HepG2 (cell line): Measurements from ENCODE around the gene MLX. TPM values are rescaled to one million over a fixed set of nuclear protein-coding genes. Genes with fewer than 3 reads are reported as not detected.
A peak's percentile ranks its signal among the peaks of the same experiment; 100 is the strongest.

Experiments used
- ATAC-seq: fragments of 200-7000 bp; cut with Tn5 transposase; 3 replicates; pipeline ENCODE4 v1.9.1; 2020; ENCODE audit warnings: mild to moderate bottlenecking, moderate library complexity
- BruUV-seq: library from RNA; stranded (reverse); fragments of 400-500 nt; replicated peaks from 2 replicates; lab custom pipeline; 2021; lab: Mats Ljungman, UMichigan
- CTCF ChIA-PET: fragments of 300-600 bp; formaldehyde crosslinking; extraction: SDS; loops from one replicate; lab custom pipeline; 2021; ENCODE audit warnings: low total read pairs, inconsistent platforms, low intra/inter-chr PET ratio; lab: Yijun Ruan, JAX
- POLR2A ChIA-PET: fragments of 350-600 bp; sonication (Branson Sonifier 250); formaldehyde crosslinking; loops from one replicate; lab custom pipeline; 2020; ENCODE audit warnings: antibody characterized with exemption, inconsistent platforms; lab: Yijun Ruan, JAX
- DNase-seq: peaks from one replicate; pipeline ENCODE4 v3.0.0-alpha.2; 2015; ENCODE audit warnings: low spot score
- FAIRE-seq: peaks from 3 replicates; lab custom pipeline; 2011; peaks lifted over from hg19 to GRCh38; lab: Jason Lieb, UNC
- H2AFZ ChIP-seq: one replicate; pipeline ENCODE4 v1.6.1; 2011; ENCODE audit warnings: low read length, inconsistent platforms
- H3K27ac ChIP-seq: fragments of 300-600 bp; 3 replicates; pipeline ENCODE4 v1.8.0; 2011; ENCODE audit warnings: mixed run types, mild to moderate bottlenecking, mixed read lengths, low read length, inconsistent platforms; ENCODE audit not compliant: insufficient read depth; ENCODE audit errors: extremely low read length
- H3K27me3 ChIP-seq, 2 experiments: fragments of 200-600 bp in 1 of 2; 2 replicates in 1 of 2; 3 replicates in 1 of 2; pipeline versions ENCODE4 v1.6.0 to v1.8.0; 2011; ENCODE audit warnings: low read length in 2 of 2, mild to moderate bottlenecking in 2 of 2, moderate library complexity in 2 of 2, inconsistent platforms in 1 of 2; ENCODE audit not compliant: insufficient read depth in 2 of 2, control insufficient read depth in 1 of 2
- H3K36me3 ChIP-seq, 2 experiments: fragments of 200-600 bp in 1 of 2; replicated peaks in 1 of 2; 2 replicates in 1 of 2; 3 replicates in 1 of 2; pipeline versions ENCODE4 v1.5.1 to v1.8.0; 2011; ENCODE audit warnings: low read length in 2 of 2, inconsistent platforms in 1 of 2; ENCODE audit not compliant: insufficient read depth in 2 of 2, control insufficient read depth in 1 of 2
- H3K4me1 ChIP-seq: 2 replicates; pipeline ENCODE4 v1.5.1; 2012; ENCODE audit warnings: low read length, inconsistent platforms; ENCODE audit not compliant: insufficient read depth
- H3K4me2 ChIP-seq: 2 replicates; pipeline ENCODE4 v1.6.0; 2011; ENCODE audit warnings: low read depth, low read length, inconsistent platforms
- H3K4me3 ChIP-seq, 3 experiments: fragments of 200-600 bp in 1 of 3; sonication (generic), shearing (Covaris generic) in 1 of 3; replicated peaks in 1 of 3; 2 replicates each; pipeline ENCODE4 v1.5.1; 2011 to 2016; ENCODE audit warnings: low read length in 3 of 3, inconsistent platforms in 2 of 3, low read depth in 2 of 3, mild to moderate bottlenecking in 2 of 3, control low read depth in 1 of 3, mixed read lengths in 1 of 3; ENCODE audit not compliant: insufficient read depth in 1 of 3
- H3K79me2 ChIP-seq: one replicate; pipeline ENCODE4 v1.6.1; 2011; ENCODE audit warnings: low read length, inconsistent platforms; ENCODE audit not compliant: insufficient read depth
- H3K9ac ChIP-seq: 2 replicates; pipeline ENCODE4 v1.6.0; 2011; ENCODE audit warnings: mild to moderate bottlenecking, low read depth, low read length, inconsistent platforms; ENCODE audit not compliant: insufficient read depth
- H3K9me3 ChIP-seq: 2 replicates; pipeline ENCODE4 v1.5.1; 2012; ENCODE audit warnings: mild to moderate bottlenecking, low read length
- H4K20me1 ChIP-seq: 2 replicates; pipeline ENCODE4 v1.6.0; 2011; ENCODE audit warnings: inconsistent platforms, mild to moderate bottlenecking, low read length, moderate library complexity; ENCODE audit not compliant: insufficient read depth
- AKAP8 ChIP-seq: sonication (generic); formaldehyde crosslinking; IDR thresholded peaks from 2 replicates; pipeline ENCODE4 v1.5.1; 2020; ENCODE audit warnings: mild to moderate bottlenecking, missing genetic modification reagents
- KMT2B ChIP-seq: IDR thresholded peaks from 2 replicates; pipeline ENCODE4 v1.6.1; 2016; ENCODE audit warnings: missing genetic modification reagents, missing compliant biosample characterization
- MED8 ChIP-seq: sonication (generic); formaldehyde crosslinking; IDR thresholded peaks from 2 replicates; pipeline ENCODE4 v1.8.1; 2023; ENCODE audit warnings: mild to moderate bottlenecking, missing genetic modification reagents; ENCODE audit not compliant: insufficient replicate concordance
- RBM39 ChIP-seq: fragments of 200-400 bp; formaldehyde crosslinking; IDR thresholded peaks from one replicate; pipeline ENCODE4 v1.6.1; 2018; ENCODE audit warnings: antibody characterized with exemption, mild to moderate bottlenecking, low read depth, low read length; ENCODE audit not compliant: poor library complexity, severe bottlenecking
- SNAPC4 ChIP-seq: sonication (generic); formaldehyde crosslinking; IDR thresholded peaks from 2 replicates; pipeline ENCODE4 v1.4.0; 2020; ENCODE audit warnings: mild to moderate bottlenecking, missing genetic modification reagents
- ZFP41 ChIP-seq: sonication (generic); formaldehyde crosslinking; IDR thresholded peaks from 2 replicates; pipeline ENCODE4 v1.4.0; 2020; ENCODE audit warnings: mild to moderate bottlenecking, missing genetic modification reagents, borderline replicate concordance
- ZNF235 ChIP-seq: sonication (generic); formaldehyde crosslinking; IDR thresholded peaks from 2 replicates; pipeline ENCODE4 v1.8.1; 2023; ENCODE audit warnings: mild to moderate bottlenecking, missing genetic modification reagents, borderline replicate concordance
- ZNF501 ChIP-seq: sonication (generic); formaldehyde crosslinking; IDR thresholded peaks from 2 replicates; pipeline ENCODE4 v1.5.1; 2020; ENCODE audit warnings: mild to moderate bottlenecking, moderate library complexity, missing genetic modification reagents
- WGBS: methylation state at CpG from one replicate; pipeline ENCODE4 v1.1.6; 2017; ENCODE audit warnings: low lambda C conversion rate; 5-methylcytosine and 5-hydroxymethylcytosine counted together
- in situ Hi-C: cut with HindIII; loops from 2 replicates; pipeline ENCODE4 v1.10.0; 2017; ENCODE audit warnings: low pct_unique_long_range_greater_than_20kb; ENCODE audit not compliant: extremely low pct_ligation_motif_present
- intact Hi-C: fragments of 100-400 bp; cut with micrococcal nuclease; formaldehyde crosslinking; loops from one replicate; pipeline ENCODE4 v1.10.0; 2022; ENCODE audit not compliant: unreplicated experiment
- polyA plus RNA-seq, 8 experiments: library from polyadenylated mRNA; depleted of rRNA in 3 of 8; stranded (reverse) in 7 of 8; unstranded in 1 of 8; fragments of >200 nt; fragmentation: Illumina TruSeq in 4 of 8; extraction: Trizol in 4 of 8; gene quantifications; 2 replicates each; pipeline versions ENCODE4 v1.2.1 to v1.2.3, GENCODE V29; 2011 to 2016; ENCODE audit warnings: low read depth in 4 of 8, missing spikeins in 1 of 8, mixed read lengths in 1 of 8; ENCODE audit not compliant: insufficient read depth in 1 of 8
- total RNA-seq, 5 experiments: library from RNA; depleted of rRNA; stranded (reverse); fragments of >200 nt; fragmentation: Illumina TruSeq; extraction: Trizol; gene quantifications; 2 replicates each; pipeline ENCODE4 v1.2.3, GENCODE V29; 2016; ENCODE audit warnings: low read depth in 1 of 5
- TF ChIP-seq, protein P1 (sequence below), 2 experiments: sonication (generic) in 1 of 2; formaldehyde crosslinking in 1 of 2; IDR thresholded peaks; 2 replicates each; pipeline versions ENCODE4 v1.6.1 to v1.9.0; 2014 to 2022; ENCODE audit warnings: antibody characterized with exemption in 1 of 2, borderline replicate concordance in 1 of 2, inconsistent platforms in 1 of 2, low read depth in 1 of 2, missing genetic modification reagents in 1 of 2
- TF ChIP-seq, protein P2 (sequence below): sonication (generic); formaldehyde crosslinking; IDR thresholded peaks from 2 replicates; pipeline ENCODE4 v1.4.0; 2020; ENCODE audit warnings: mild to moderate bottlenecking, missing genetic modification reagents

The MLX gene
- total and polyA plus RNA-seq, 2 of the 13 experiments (the other 11 are each of a cell fraction or from before 2014, with no cell fraction given) = 38.9 to 74.4 TPM

- peaks cover 18 to 23% of the 10 kb centered on the region in 2 experiments for H3K36me3 ChIP-seq
- no peaks in the 10 kb centered on the region for H3K9me3 ChIP-seq
- CTCF ChIA-PET = interaction anchor here (0.8 to 2.5 kb wide), 7 partner anchors 9 to 196 kb away, joined by 3 to 28 read pairs (median 8); partner anchors contain the start of gene PSMC3IP
- no peaks in the 10 kb centered on the region for H3K27me3 ChIP-seq
- H3K9ac ChIP-seq = no peak overlapping the region
- DNase-seq (no peak), ATAC-seq (no peak), FAIRE-seq (no peak)
- in situ Hi-C loops = loop anchor here (5.0 kb wide), 1 partner anchor 96 kb away; the partner anchor contains the start of gene CAVIN1
- H3K79me2 ChIP-seq = no peaks in the 10 kb centered on the region
- POLR2A ChIA-PET = interaction anchor here (0.7 to 4.3 kb wide), 8 partner anchors 9 to 95 kb away, joined by 3 to 52 read pairs (median 6); partner anchors contain the start of genes CAVIN1 and NAGLU
- peak overlapping the region; percentile 23 for H3K27ac ChIP-seq
- 90% methylated on average over 9 of the region's 9 CpGs for WGBS
- H2AFZ ChIP-seq = no peak overlapping the region
- no peak overlapping the region for H3K4me2 ChIP-seq
- H3K4me1 ChIP-seq = peaks cover 56% of the 10 kb centered on the region
- no peak overlapping the region for H3K4me3 ChIP-seq
- BruUV-seq = TSS peak; percentile 7
- no peaks in the 10 kb centered on the region for H4K20me1 ChIP-seq
- intact Hi-C loops = no loop called here
- TF ChIP-seq, protein P1, sequence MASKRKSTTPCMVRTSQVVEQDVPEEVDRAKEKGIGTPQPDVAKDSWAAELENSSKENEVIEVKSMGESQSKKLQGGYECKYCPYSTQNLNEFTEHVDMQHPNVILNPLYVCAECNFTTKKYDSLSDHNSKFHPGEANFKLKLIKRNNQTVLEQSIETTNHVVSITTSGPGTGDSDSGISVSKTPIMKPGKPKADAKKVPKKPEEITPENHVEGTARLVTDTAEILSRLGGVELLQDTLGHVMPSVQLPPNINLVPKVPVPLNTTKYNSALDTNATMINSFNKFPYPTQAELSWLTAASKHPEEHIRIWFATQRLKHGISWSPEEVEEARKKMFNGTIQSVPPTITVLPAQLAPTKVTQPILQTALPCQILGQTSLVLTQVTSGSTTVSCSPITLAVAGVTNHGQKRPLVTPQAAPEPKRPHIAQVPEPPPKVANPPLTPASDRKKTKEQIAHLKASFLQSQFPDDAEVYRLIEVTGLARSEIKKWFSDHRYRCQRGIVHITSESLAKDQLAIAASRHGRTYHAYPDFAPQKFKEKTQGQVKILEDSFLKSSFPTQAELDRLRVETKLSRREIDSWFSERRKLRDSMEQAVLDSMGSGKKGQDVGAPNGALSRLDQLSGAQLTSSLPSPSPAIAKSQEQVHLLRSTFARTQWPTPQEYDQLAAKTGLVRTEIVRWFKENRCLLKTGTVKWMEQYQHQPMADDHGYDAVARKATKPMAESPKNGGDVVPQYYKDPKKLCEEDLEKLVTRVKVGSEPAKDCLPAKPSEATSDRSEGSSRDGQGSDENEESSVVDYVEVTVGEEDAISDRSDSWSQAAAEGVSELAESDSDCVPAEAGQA (IDR thresholded peaks at IDR 0.05; ENCODE audit: low read depth) = no peak
- TF ChIP-seq, protein P1 (CRISPR knock-in tag; IDR thresholded peaks at IDR 0.05; ENCODE audit: borderline replicate concordance) = no peak
- peak; percentile 36; the same call in 1 of the 2 replicates for TF ChIP-seq ZFP41 (CRISPR knock-in tag)
- no peak for TF ChIP-seq RBM39
- TF ChIP-seq KMT2B (CRISPR knock-in tag) = 0 out of 2 replicates have a peak, but pooled peaks have one; percentile 10
- TF ChIP-seq MED8 (CRISPR knock-in tag) = peak; percentile 37
- no peak for TF ChIP-seq SNAPC4 (CRISPR knock-in tag)
- 0 out of 2 replicates have a peak, but pooled peaks have one; percentile 53 for TF ChIP-seq ZNF235
- TF ChIP-seq AKAP8 (CRISPR knock-in tag) = no peak
- TF ChIP-seq, protein P2, sequence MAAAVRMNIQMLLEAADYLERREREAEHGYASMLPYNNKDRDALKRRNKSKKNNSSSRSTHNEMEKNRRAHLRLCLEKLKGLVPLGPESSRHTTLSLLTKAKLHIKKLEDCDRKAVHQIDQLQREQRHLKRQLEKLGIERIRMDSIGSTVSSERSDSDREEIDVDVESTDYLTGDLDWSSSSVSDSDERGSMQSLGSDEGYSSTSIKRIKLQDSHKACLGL (CRISPR knock-in tag) = 0 out of 2 replicates have a peak, but pooled peaks have one; percentile 29
- peak; percentile 2; the same call in 1 of the 2 replicates for TF ChIP-seq ZNF501 (CRISPR knock-in tag)
These were observed 48.7 kb upstream of the MLX start for GRCh38 chr17:42518046-42518754.
